ENCODE results near the gene GTF2B. TPM values are rescaled to one million over a fixed set of nuclear protein-coding genes. Genes with fewer than 3 reads are reported as not detected.

Gene GTF2B
- total RNA-seq, 1 donor from 2014 or later = 42.0 TPM

DNA sequence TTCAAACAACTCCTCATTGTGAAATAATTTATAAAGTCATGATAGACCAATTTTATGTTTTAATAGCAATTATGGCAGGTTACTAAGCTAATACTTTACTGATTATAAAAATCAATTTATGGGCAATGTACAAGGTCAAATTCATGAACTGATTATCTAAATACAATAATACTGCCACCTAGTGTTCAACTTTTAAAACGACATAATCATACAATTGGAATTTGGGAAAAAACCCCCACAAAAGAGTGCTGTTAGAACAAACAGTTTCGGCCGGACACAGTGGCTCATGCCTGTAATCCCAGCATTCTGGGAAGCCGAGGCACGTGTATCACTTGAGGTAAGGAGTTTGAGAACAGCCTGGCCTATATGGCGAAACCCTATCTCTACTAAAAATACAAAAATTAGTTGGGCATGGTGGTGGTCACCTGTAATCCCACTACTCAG lies 14.0 kb downstream of the GTF2B start:
- Histone ChIP-seq H3K79me2 (ENCODE audit: low read depth) (peaks cover 5% of the 10 kb centered on the region), H3K9me3 (ENCODE audit: low read depth) (no peaks in the 10 kb centered on the region), H3K9ac (no peak overlapping the region), H3K4me2 (no peak overlapping the region), H3K27ac (no peak overlapping the region), H2AFZ (replicated peaks) (no peak overlapping the region), H4K20me1 (ENCODE audit: low read depth) (peaks cover 8% of the 10 kb centered on the region), H3F3A (ENCODE audit: low read depth) (peaks cover 3% of the 10 kb centered on the region), H3K36me3 (no peaks in the 10 kb centered on the region), H3K27me3 (no peaks in the 10 kb centered on the region), H3K4me1 (no peaks in the 10 kb centered on the region), H3K4me3 (no peak overlapping the region)
- H3K27me3 Mint-ChIP-seq (ENCODE audit: insufficient read depth, low read depth) = peaks cover 2% of the 10 kb centered on the region
- H3K27ac Mint-ChIP-seq = no peak overlapping the region
- H3K4me1 Mint-ChIP-seq = no peaks in the 10 kb centered on the region
- H3K36me3 Mint-ChIP-seq = peaks cover 5% of the 10 kb centered on the region
- H3K9me3 Mint-ChIP-seq = no peaks in the 10 kb centered on the region
- H3K4me3 Mint-ChIP-seq = no peak overlapping the region
- peak; percentile 41 for DNase-seq (ENCODE audit: low spot score)
- TF ChIP-seq, protein P1, sequence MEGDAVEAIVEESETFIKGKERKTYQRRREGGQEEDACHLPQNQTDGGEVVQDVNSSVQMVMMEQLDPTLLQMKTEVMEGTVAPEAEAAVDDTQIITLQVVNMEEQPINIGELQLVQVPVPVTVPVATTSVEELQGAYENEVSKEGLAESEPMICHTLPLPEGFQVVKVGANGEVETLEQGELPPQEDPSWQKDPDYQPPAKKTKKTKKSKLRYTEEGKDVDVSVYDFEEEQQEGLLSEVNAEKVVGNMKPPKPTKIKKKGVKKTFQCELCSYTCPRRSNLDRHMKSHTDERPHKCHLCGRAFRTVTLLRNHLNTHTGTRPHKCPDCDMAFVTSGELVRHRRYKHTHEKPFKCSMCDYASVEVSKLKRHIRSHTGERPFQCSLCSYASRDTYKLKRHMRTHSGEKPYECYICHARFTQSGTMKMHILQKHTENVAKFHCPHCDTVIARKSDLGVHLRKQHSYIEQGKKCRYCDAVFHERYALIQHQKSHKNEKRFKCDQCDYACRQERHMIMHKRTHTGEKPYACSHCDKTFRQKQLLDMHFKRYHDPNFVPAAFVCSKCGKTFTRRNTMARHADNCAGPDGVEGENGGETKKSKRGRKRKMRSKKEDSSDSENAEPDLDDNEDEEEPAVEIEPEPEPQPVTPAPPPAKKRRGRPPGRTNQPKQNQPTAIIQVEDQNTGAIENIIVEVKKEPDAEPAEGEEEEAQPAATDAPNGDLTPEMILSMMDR (IDR thresholded peaks at IDR 0.05) = peak; percentile 74
- TF ChIP-seq EZH2 (IDR thresholded peaks at IDR 0.05) (no peak), EZH2phosphoT487 (IDR thresholded peaks at IDR 0.05) (no peak)

- Histone ChIP-seq H4K20me1 (ENCODE audit: low read depth) (peaks cover 8% of the 10 kb centered on the region), H3F3A (ENCODE audit: low read depth) (peaks cover 3% of the 10 kb centered on the region), H3K27ac (no peak overlapping the region), H3K9ac (no peak overlapping the region), H3K27me3 (no peaks in the 10 kb centered on the region), H3K4me1 (no peaks in the 10 kb centered on the region), H3K79me2 (ENCODE audit: low read depth) (peaks cover 5% of the 10 kb centered on the region), H3K9me3 (ENCODE audit: low read depth) (no peaks in the 10 kb centered on the region), H3K4me2 (no peak overlapping the region), H2AFZ (replicated peaks) (no peak overlapping the region), H3K4me3 (no peak overlapping the region), H3K36me3 (no peaks in the 10 kb centered on the region)
- DNase-seq (ENCODE audit: low spot score) = no peak
- H3K4me3 Mint-ChIP-seq = no peak overlapping the region
- H3K4me1 Mint-ChIP-seq = no peaks in the 10 kb centered on the region
- H3K27ac Mint-ChIP-seq = no peak overlapping the region
- H3K9me3 Mint-ChIP-seq = no peaks in the 10 kb centered on the region
- peaks cover 3% of the 10 kb centered on the region for H3K36me3 Mint-ChIP-seq
- peaks cover 2% of the 10 kb centered on the region for H3K27me3 Mint-ChIP-seq (ENCODE audit: insufficient read depth, low read depth)
- TF ChIP-seq EZH2phosphoT487 (IDR thresholded peaks at IDR 0.05) (no peak), EZH2 (IDR thresholded peaks at IDR 0.05) (no peak)
- TF ChIP-seq, protein P1 (IDR thresholded peaks at IDR 0.05) = no peak
Measured at GRCh38 chr1:88876573-88877365, 14.6 kb downstream of the GTF2B start.

DNA sequence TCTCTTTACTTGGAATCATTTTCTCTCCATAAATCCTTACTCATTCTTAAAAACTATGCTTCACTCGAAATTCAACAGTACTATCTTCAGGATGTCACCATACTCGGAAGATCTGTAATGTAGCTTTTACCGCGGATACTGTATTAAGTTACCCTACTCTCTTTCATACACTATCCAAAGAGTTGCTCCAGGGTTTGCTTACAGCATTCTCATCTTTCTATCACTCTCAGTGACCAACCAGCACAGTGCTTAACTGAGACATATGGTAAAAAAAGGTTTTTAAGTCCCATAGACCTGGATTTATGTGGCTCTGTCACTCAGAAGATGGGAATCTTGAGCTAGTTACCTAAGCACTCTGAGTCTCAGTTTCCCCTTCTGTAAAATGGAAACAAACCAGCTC lies 15.8 kb downstream of the GTF2B start:
- no peaks in the 10 kb centered on the region for H3K9me3 ChIP-seq (ENCODE audit: low read depth)
- no peak overlapping the region for H3K27ac Mint-ChIP-seq
- no peak overlapping the region for H3K27ac ChIP-seq
- no peaks in the 10 kb centered on the region for H3K4me1 ChIP-seq
- no peak overlapping the region for H3K4me2 ChIP-seq
- H3K4me3 Mint-ChIP-seq = no peak overlapping the region
- no peaks in the 10 kb centered on the region for H3K27me3 ChIP-seq
- no peaks in the 10 kb centered on the region for H3K36me3 ChIP-seq
- no peak overlapping the region for H2AFZ ChIP-seq (replicated peaks)
- H3K79me2 ChIP-seq (ENCODE audit: low read depth) = peaks cover 5% of the 10 kb centered on the region
- peaks cover 3% of the 10 kb centered on the region for H3K36me3 Mint-ChIP-seq
- no peak overlapping the region for H3K4me3 ChIP-seq
- H3K9ac ChIP-seq = no peak overlapping the region
- peaks cover 2% of the 10 kb centered on the region for H3K27me3 Mint-ChIP-seq (ENCODE audit: insufficient read depth, low read depth)
- DNase-seq (ENCODE audit: low spot score) = no peak
- H4K20me1 ChIP-seq (ENCODE audit: low read depth) = peaks cover 8% of the 10 kb centered on the region
- TF ChIP-seq, protein P1 (IDR thresholded peaks at IDR 0.05) = no peak
- no peak for TF ChIP-seq EZH2phosphoT487 (IDR thresholded peaks at IDR 0.05)
- no peak for TF ChIP-seq EZH2 (IDR thresholded peaks at IDR 0.05)
- H3K4me1 Mint-ChIP-seq = no peaks in the 10 kb centered on the region
- H3K9me3 Mint-ChIP-seq = no peaks in the 10 kb centered on the region
- peaks cover 3% of the 10 kb centered on the region for H3F3A ChIP-seq (ENCODE audit: low read depth)

Data from neural progenitor cell (in vitro differentiated cells).